Measurements from ENCODE around the gene GLMN.

- TF ChIP-seq, protein P1, sequence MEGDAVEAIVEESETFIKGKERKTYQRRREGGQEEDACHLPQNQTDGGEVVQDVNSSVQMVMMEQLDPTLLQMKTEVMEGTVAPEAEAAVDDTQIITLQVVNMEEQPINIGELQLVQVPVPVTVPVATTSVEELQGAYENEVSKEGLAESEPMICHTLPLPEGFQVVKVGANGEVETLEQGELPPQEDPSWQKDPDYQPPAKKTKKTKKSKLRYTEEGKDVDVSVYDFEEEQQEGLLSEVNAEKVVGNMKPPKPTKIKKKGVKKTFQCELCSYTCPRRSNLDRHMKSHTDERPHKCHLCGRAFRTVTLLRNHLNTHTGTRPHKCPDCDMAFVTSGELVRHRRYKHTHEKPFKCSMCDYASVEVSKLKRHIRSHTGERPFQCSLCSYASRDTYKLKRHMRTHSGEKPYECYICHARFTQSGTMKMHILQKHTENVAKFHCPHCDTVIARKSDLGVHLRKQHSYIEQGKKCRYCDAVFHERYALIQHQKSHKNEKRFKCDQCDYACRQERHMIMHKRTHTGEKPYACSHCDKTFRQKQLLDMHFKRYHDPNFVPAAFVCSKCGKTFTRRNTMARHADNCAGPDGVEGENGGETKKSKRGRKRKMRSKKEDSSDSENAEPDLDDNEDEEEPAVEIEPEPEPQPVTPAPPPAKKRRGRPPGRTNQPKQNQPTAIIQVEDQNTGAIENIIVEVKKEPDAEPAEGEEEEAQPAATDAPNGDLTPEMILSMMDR (IDR thresholded peaks at IDR 0.05 in 8 of 11, conservative IDR thresholded peaks at IDR 0.05 in 3 of 11) = no peak
- TF ChIP-seq POLR2A (IDR thresholded peaks at IDR 0.05) = no peak
These were observed 22.7 kb downstream of the GLMN start for GRCh38 chr1:92276082-92276481.
